ENCODE data around the gene GLYATL1.

The GLYATL1 gene, protein sequence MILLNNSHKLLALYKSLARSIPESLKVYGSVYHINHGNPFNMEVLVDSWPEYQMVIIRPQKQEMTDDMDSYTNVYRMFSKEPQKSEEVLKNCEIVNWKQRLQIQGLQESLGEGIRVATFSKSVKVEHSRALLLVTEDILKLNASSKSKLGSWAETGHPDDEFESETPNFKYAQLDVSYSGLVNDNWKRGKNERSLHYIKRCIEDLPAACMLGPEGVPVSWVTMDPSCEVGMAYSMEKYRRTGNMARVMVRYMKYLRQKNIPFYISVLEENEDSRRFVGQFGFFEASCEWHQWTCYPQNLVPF

DNA sequence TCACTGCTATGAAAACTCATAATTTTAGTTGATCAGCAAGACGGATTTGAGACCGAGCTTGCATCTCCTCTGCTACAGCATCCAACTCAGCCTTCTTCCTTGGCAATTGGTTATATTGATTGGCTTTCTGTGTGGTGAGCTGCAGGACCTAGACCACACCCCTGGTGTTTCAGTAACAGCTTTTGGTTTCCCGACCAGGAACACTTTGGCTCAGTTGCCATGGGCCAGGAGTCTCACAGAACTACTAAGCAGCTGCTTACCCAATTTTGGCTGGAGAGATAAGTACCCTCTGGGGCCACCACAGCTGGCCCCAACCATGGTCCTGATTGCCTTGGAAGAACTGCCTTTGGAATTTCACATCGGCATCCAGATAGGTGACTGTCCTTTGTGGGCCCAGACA is at the start of gene GLYATL1:
Gene GLYATL1, plus strand, starts transcription at position 212 of the 400 bp plus-strand sequence. CDS start 7,600 bp downstream, outside the sequence.
- Histone ChIP-seq H3K79me2 (ENCODE audit: insufficient read depth, low read length) (no peaks in the 10 kb centered on the region), H3K9me2 (replicated peaks; ENCODE audit: low read depth, low read length) (no peaks in the 10 kb centered on the region), H3K9me3 (ENCODE audit: insufficient read depth, low read depth, low read length) (no peaks in the 10 kb centered on the region), H3K36me3 (ENCODE audit: insufficient read depth, low read length) (no peaks in the 10 kb centered on the region), H3K4me3 (ENCODE audit: low read length, poor library complexity, severe bottlenecking) (no peak within 1 kb of the TSS), H4K20me1 (ENCODE audit: insufficient read depth, low read length, poor library complexity, severe bottlenecking) (no peaks in the 10 kb centered on the region), H2AFZ (ENCODE audit: low read length) (no peak within 1 kb of the TSS), H3K9ac (ENCODE audit: low read depth, low read length, poor library complexity, severe bottlenecking) (no peak within 1 kb of the TSS), H3F3A (ENCODE audit: low read depth) (no peaks in the 10 kb centered on the region), H3K4me1 (ENCODE audit: insufficient read depth, low read length, poor library complexity, severe bottlenecking) (no peaks in the 10 kb centered on the region), H3K4me2 (ENCODE audit: low read depth, low read length, poor library complexity, severe bottlenecking) (no peak within 1 kb of the TSS), H3K27me3 (ENCODE audit: insufficient read depth, low read length, poor library complexity, severe bottlenecking) (no peaks in the 10 kb centered on the region)
- TF ChIP-seq, protein P1, sequence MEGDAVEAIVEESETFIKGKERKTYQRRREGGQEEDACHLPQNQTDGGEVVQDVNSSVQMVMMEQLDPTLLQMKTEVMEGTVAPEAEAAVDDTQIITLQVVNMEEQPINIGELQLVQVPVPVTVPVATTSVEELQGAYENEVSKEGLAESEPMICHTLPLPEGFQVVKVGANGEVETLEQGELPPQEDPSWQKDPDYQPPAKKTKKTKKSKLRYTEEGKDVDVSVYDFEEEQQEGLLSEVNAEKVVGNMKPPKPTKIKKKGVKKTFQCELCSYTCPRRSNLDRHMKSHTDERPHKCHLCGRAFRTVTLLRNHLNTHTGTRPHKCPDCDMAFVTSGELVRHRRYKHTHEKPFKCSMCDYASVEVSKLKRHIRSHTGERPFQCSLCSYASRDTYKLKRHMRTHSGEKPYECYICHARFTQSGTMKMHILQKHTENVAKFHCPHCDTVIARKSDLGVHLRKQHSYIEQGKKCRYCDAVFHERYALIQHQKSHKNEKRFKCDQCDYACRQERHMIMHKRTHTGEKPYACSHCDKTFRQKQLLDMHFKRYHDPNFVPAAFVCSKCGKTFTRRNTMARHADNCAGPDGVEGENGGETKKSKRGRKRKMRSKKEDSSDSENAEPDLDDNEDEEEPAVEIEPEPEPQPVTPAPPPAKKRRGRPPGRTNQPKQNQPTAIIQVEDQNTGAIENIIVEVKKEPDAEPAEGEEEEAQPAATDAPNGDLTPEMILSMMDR (conservative IDR thresholded peaks at IDR 0.05; ENCODE audit: low read length): no peak
- no peak for TF ChIP-seq EZH2phosphoT487 (IDR thresholded peaks at IDR 0.05; ENCODE audit: borderline replicate concordance)

DNA sequence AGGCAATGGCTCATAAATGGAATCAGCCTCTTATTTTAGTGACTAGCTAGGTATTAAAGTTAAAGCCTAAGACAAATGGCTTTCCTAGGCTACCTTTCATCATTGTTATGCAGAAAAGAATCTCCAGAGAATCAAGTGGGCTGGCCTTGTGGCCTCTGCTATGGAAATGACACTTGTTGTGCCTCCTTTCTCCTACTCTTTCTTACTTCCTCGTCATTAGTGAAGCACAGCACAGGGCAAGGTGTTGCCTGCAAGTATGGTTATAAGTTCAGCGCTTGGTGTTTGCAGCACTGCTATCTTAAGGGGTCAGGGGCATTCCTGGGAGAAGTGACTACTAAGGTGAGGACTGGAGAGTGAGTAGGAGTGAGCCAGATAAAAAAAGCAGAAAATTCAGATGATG is 45.4 kb upstream of the GLYATL1 start:
- H3K4me3 ChIP-seq (ENCODE audit: low read length, poor library complexity, severe bottlenecking): no peak overlapping the region
- no peaks in the 10 kb centered on the region for H3K27me3 ChIP-seq (ENCODE audit: insufficient read depth, low read length, poor library complexity, severe bottlenecking)
- no peaks in the 10 kb centered on the region for H3K9me3 ChIP-seq (ENCODE audit: insufficient read depth, low read depth, low read length)
- no peak overlapping the region for H3K4me2 ChIP-seq (ENCODE audit: low read depth, low read length, poor library complexity, severe bottlenecking)
- no peaks in the 10 kb centered on the region for H3K9me2 ChIP-seq (replicated peaks; ENCODE audit: low read depth, low read length)
- peaks cover 10% of the 10 kb centered on the region for H3K4me1 ChIP-seq (ENCODE audit: insufficient read depth, low read length, poor library complexity, severe bottlenecking)
- no peak overlapping the region for H2AFZ ChIP-seq (ENCODE audit: low read length)
- no peak overlapping the region for H3K9ac ChIP-seq (ENCODE audit: low read depth, low read length, poor library complexity, severe bottlenecking)
- no peaks in the 10 kb centered on the region for H4K20me1 ChIP-seq (ENCODE audit: insufficient read depth, low read length, poor library complexity, severe bottlenecking)
- no peaks in the 10 kb centered on the region for H3K36me3 ChIP-seq (ENCODE audit: insufficient read depth, low read length)
- no peaks in the 10 kb centered on the region for H3K79me2 ChIP-seq (ENCODE audit: insufficient read depth, low read length)
- no peaks in the 10 kb centered on the region for H3F3A ChIP-seq (ENCODE audit: low read depth)
- TF ChIP-seq EZH2phosphoT487 (IDR thresholded peaks at IDR 0.05; ENCODE audit: borderline replicate concordance): no peak
- TF ChIP-seq, protein P1 (conservative IDR thresholded peaks at IDR 0.05; ENCODE audit: low read length): no peak

DNA sequence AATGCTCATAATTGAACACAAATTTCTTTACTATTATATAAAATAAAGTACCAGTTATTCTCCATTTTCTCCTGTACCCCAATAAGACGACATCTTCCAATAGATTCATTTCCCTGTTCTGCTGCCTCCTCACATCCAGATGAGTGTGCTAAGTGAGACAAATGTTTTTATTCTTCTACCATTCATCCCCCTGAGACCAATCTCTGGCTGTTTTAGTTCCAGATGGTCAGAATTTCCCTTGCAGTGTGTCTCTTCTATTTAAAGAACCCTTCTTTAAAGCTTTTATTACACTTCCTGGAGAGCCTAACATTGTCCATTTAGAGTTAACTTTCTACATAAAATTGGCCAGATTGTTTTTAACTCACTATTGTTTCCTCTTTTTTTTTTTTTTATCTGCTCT is 41.2 kb upstream of the GLYATL1 start:
- TF ChIP-seq, protein P1 (conservative IDR thresholded peaks at IDR 0.05; ENCODE audit: low read length): no peak
- no peak for TF ChIP-seq EZH2phosphoT487 (IDR thresholded peaks at IDR 0.05; ENCODE audit: borderline replicate concordance)
- Histone ChIP-seq H3K36me3 (ENCODE audit: insufficient read depth, low read length) (no peaks in the 10 kb centered on the region), H4K20me1 (ENCODE audit: insufficient read depth, low read length, poor library complexity, severe bottlenecking) (no peaks in the 10 kb centered on the region), H3K79me2 (ENCODE audit: insufficient read depth, low read length) (no peaks in the 10 kb centered on the region), H3K27me3 (ENCODE audit: insufficient read depth, low read length, poor library complexity, severe bottlenecking) (no peaks in the 10 kb centered on the region), H3K9ac (ENCODE audit: low read depth, low read length, poor library complexity, severe bottlenecking) (no peak overlapping the region), H3K4me2 (ENCODE audit: low read depth, low read length, poor library complexity, severe bottlenecking) (no peak overlapping the region), H2AFZ (ENCODE audit: low read length) (no peak overlapping the region), H3K9me3 (ENCODE audit: insufficient read depth, low read depth, low read length) (no peaks in the 10 kb centered on the region), H3K9me2 (replicated peaks; ENCODE audit: low read depth, low read length) (no peaks in the 10 kb centered on the region), H3K4me1 (ENCODE audit: insufficient read depth, low read length, poor library complexity, severe bottlenecking) (peaks cover 17% of the 10 kb centered on the region), H3F3A (ENCODE audit: low read depth) (no peaks in the 10 kb centered on the region), H3K4me3 (ENCODE audit: low read length, poor library complexity, severe bottlenecking) (no peak overlapping the region)

Measured in Loucy (cell line).